RWPE2 (cell line): ENCODE results near the gene GPC5.
A peak's percentile ranks its signal among the peaks of the same experiment; 100 is the strongest.

Source experiments
- ATAC-seq: fragments of 200-7000 bp; cut with Tn5 transposase; 3 replicates; pipeline ENCODE4 v1.9.1; 2021; ENCODE audit warnings: low read depth
- DNase-seq: peaks from one replicate; pipeline ENCODE4 v3.0.0-alpha.2; 2020; ENCODE audit warnings: low spot score
- H3K27ac ChIP-seq: fragments of 450-650 bp; 2 replicates; pipeline ENCODE4 v1.5.1; 2017; ENCODE audit warnings: mild to moderate bottlenecking; ENCODE audit not compliant: poor library complexity, severe bottlenecking
- H3K27me3 ChIP-seq: fragments of 250-450 bp; sonication (Bioruptor Pico); 2 replicates; pipeline ENCODE4 v1.5.1; 2021; ENCODE audit warnings: mild to moderate bottlenecking, moderate library complexity; ENCODE audit not compliant: insufficient read depth, poor library complexity, severe bottlenecking
- H3K36me3 ChIP-seq: fragments of 250-450 bp; sonication (Bioruptor Pico); 2 replicates; pipeline ENCODE4 v1.5.1; 2020; ENCODE audit warnings: low read depth, mild to moderate bottlenecking, moderate library complexity
- H3K4me1 ChIP-seq: fragments of 250-450 bp; sonication (Bioruptor Pico); 2 replicates; pipeline ENCODE4 v1.5.1; 2021; ENCODE audit warnings: mild to moderate bottlenecking, moderate library complexity; ENCODE audit not compliant: insufficient read depth, poor library complexity, severe bottlenecking
- H3K4me3 ChIP-seq: fragments of 250-450 bp; sonication (Bioruptor Pico); 2 replicates; pipeline ENCODE4 v1.5.1; 2021; ENCODE audit warnings: mild to moderate bottlenecking, moderate library complexity; ENCODE audit not compliant: severe bottlenecking
- H3K9me3 ChIP-seq: fragments of 250-450 bp; sonication (Bioruptor Pico); 2 replicates; pipeline ENCODE4 v1.5.1; 2021; ENCODE audit warnings: mild to moderate bottlenecking, moderate library complexity; ENCODE audit not compliant: severe bottlenecking
- TF ChIP-seq, protein P1 (sequence below): fragments of 450-650 bp; IDR thresholded peaks from one replicate; pipeline ENCODE4 v1.5.1; 2017; ENCODE audit warnings: mild to moderate bottlenecking, moderate library complexity; ENCODE audit not compliant: poor library complexity, severe bottlenecking

Gene GPC5

DNA sequence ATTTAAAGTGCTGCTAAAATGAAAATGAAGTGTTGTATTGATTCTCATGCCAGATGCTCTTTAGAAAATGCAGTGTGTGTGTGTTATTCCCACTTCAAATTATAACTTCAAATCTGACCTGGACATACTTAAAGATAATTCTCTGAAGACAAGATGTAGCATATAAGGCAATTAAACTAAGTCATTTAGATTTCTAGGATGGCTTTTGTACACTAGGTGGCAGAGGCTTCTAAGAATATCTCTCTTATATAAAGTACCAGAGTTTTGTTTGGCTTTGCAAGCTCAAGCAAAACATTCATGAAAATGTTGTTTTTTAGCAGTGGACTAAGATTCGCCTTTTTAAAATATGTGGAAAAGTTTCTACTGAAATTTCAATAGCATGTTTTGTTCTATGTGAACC, 407.2 kb downstream of the GPC5 start:
- no peaks in the 10 kb centered on the region for H3K36me3 ChIP-seq
- no peak for ATAC-seq
- TF ChIP-seq, protein P1, sequence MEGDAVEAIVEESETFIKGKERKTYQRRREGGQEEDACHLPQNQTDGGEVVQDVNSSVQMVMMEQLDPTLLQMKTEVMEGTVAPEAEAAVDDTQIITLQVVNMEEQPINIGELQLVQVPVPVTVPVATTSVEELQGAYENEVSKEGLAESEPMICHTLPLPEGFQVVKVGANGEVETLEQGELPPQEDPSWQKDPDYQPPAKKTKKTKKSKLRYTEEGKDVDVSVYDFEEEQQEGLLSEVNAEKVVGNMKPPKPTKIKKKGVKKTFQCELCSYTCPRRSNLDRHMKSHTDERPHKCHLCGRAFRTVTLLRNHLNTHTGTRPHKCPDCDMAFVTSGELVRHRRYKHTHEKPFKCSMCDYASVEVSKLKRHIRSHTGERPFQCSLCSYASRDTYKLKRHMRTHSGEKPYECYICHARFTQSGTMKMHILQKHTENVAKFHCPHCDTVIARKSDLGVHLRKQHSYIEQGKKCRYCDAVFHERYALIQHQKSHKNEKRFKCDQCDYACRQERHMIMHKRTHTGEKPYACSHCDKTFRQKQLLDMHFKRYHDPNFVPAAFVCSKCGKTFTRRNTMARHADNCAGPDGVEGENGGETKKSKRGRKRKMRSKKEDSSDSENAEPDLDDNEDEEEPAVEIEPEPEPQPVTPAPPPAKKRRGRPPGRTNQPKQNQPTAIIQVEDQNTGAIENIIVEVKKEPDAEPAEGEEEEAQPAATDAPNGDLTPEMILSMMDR = peak; percentile 32

DNA sequence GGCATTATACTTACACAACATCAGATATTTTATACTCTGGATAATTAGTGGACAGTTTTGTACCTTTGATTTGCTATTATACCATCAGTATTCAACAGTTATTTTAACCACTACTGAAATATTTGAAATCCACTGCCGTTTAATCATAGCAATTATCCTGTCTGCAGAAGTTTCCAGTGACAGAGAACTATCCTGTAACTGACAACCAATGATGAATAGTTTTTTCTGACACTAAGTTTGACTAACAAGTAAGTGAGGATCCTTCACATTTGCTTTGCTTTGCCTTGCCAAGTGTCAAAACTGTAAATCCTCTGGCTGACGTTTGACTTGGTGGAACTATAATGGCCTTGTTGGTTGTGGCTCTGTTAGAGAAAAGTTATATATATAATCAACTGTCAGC, 410.7 kb downstream of the GPC5 start:
- TF ChIP-seq, protein P1 = no peak
- Histone ChIP-seq H3K27me3 (no peaks in the 10 kb centered on the region), H3K27ac (no peak overlapping the region), H3K4me3 (no peak overlapping the region), H3K9me3 (peaks cover 4% of the 10 kb centered on the region), H3K36me3 (no peaks in the 10 kb centered on the region), H3K4me1 (no peaks in the 10 kb centered on the region)
- DNase-seq (no peak), ATAC-seq (no peak)

More for the DNA sequence above, 407.2 kb downstream of the GPC5 start:
- Histone ChIP-seq H3K4me1 (no peaks in the 10 kb centered on the region), H3K4me3 (no peak overlapping the region), H3K27ac (no peak overlapping the region), H3K9me3 (peaks cover 4% of the 10 kb centered on the region), H3K27me3 (no peaks in the 10 kb centered on the region)
- DNase-seq = no peak

DNA sequence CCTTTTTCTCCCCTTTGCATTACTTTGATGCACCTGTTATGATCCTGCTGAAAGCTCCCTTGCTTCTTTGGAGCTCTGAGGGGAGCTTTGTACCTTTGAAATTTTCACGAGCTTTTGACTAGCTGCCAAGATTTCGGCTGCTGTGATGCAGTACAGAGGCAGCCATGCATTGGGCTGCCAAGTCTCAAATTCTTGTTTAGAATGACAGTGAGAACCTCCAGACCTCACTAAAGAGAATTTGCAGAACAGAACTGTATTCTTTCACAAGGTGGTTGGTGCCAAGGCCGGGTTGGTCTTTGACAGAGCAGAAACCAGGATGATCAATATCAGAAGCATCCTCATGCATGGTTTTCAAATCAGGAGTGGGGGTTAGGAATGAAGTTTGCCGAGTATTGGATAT, 414.8 kb downstream of the GPC5 start:
- H3K4me1 ChIP-seq = no peaks in the 10 kb centered on the region
- no peak overlapping the region for H3K4me3 ChIP-seq
- no peak for DNase-seq
- TF ChIP-seq, protein P1 = no peak
- no peaks in the 10 kb centered on the region for H3K27me3 ChIP-seq
- no peaks in the 10 kb centered on the region for H3K36me3 ChIP-seq
- no peak for ATAC-seq
- no peak overlapping the region for H3K27ac ChIP-seq
- H3K9me3 ChIP-seq = peaks cover 4% of the 10 kb centered on the region

- no peaks in the 10 kb centered on the region for H3K4me1 ChIP-seq
- no peak for ATAC-seq
- no peak overlapping the region for H3K4me3 ChIP-seq
- H3K36me3 ChIP-seq = no peaks in the 10 kb centered on the region
- no peak overlapping the region for H3K27ac ChIP-seq
- TF ChIP-seq, protein P1 = no peak
- no peak for DNase-seq
- H3K27me3 ChIP-seq = no peaks in the 10 kb centered on the region
- no peaks in the 10 kb centered on the region for H3K9me3 ChIP-seq
These were observed 417.9 kb downstream of the GPC5 start for GRCh38 chr13:91816263-91816807.

GRCh38 chr13:91817250-91817649, 418.8 kb downstream of the GPC5 start:
- Histone ChIP-seq H3K9me3 (no peaks in the 10 kb centered on the region), H3K27me3 (no peaks in the 10 kb centered on the region), H3K4me1 (no peaks in the 10 kb centered on the region), H3K36me3 (no peaks in the 10 kb centered on the region), H3K27ac (no peak overlapping the region), H3K4me3 (no peak overlapping the region)
- ATAC-seq = no peak
- DNase-seq = no peak
- TF ChIP-seq, protein P1 = peak; percentile 36
